Stimulated activated CD4-positive, alpha-beta T cell treated with anti-CD3 and anti-CD28 coated beads, Interleukin-1b, Interleukin-23, amount 100 ng/mL, for 24 hours (primary cell): ENCODE results near the gene DMRTA2.

Source experiments
- DNase-seq, 4 experiments: peaks; one replicate each; pipeline ENCODE4 v3.0.0-alpha.2; 2020; ENCODE audit warnings: low read depth in 4 of 4, low spot score in 1 of 4

The DMRTA2 gene

GRCh38 chr1:50424045-50424883 is 1.0 kb upstream of the DMRTA2 start:
- DNase-seq = no peak

DNA sequence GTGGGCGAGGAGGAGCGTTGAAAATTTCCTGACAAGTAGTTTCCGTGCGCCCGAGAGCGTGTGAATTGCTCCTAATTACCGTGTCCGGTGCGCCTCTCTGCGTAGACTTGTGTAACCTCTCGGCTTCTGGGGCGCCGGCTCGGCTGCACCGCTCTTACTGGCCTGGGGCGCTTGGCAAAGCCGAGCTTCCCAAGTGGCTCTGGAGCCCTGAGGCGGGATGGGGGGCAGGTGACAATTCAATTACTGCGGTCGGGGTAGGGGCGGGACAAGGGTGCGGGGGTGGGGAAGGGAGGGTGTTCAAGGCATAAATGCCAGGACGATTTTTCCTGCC is 392 bp upstream of the DMRTA2 start:
- no peak for DNase-seq

GRCh38 chr1:50422675-50422945 is 633 bp downstream of the DMRTA2 start:
- no peak for DNase-seq

DNA sequence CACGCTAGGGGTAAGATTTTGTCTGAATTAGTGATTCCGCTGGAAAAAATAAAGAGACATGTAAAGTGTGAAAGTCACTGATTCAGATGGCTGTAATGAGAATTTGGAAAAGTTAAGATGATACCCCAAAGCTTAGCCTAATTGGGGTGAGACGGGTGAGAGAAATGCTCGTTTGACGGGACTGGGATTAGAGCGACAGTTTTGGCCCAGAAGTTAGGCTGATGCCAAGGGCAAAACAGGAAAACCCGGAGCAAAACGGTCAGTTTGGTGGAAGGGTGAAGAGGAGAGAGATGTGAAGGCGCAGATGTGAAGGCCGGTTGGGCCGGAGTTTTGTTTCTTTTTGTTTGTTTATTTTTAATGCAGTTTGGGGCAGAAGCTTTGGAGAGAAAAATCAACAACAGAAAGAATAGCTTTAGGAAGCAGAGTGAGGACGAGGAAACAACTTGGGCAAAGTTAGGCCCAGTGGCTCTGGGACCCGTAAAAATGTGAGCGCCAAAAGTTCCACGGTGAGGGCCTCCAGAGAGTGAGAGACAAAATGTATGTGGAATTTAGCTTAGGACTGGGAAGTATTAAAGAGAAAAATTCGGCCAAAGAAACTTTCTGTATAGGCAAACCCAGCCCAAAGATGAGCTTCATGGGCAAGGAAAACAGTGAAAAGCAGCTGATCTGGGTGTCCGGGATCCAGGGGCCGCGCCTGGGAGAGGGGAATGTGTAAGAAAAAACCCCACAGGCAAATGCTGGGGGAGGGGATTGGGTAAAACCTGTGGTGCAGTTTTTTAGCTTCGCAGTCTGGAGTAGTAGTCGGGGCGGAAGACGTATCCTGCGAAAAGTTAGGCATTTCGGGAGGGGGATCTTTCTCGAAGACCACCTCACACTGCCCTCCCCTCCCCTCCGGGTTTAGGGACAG is 1.2 kb downstream of the DMRTA2 start:
- no peak for DNase-seq

DNA sequence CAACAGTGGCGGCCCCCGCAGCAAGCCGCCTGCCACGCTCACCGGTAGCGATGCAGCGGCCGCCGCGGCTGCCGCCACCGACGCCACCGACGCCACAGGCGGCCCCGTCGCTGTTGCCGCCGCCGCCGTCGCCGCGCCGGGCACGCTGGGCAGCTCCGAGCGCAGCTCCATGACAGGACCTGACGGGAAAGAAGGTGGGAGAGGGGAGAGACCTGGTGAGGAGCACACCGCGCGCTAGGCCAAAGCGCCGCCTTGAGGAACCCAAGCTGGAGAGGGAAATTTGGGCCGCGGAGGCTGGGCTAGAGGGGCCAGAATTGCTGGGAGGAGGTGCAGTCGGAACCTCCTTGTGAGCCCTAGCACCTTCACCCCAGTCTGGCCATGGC is 1.9 kb downstream of the DMRTA2 start:
- DNase-seq = no peak

DNA sequence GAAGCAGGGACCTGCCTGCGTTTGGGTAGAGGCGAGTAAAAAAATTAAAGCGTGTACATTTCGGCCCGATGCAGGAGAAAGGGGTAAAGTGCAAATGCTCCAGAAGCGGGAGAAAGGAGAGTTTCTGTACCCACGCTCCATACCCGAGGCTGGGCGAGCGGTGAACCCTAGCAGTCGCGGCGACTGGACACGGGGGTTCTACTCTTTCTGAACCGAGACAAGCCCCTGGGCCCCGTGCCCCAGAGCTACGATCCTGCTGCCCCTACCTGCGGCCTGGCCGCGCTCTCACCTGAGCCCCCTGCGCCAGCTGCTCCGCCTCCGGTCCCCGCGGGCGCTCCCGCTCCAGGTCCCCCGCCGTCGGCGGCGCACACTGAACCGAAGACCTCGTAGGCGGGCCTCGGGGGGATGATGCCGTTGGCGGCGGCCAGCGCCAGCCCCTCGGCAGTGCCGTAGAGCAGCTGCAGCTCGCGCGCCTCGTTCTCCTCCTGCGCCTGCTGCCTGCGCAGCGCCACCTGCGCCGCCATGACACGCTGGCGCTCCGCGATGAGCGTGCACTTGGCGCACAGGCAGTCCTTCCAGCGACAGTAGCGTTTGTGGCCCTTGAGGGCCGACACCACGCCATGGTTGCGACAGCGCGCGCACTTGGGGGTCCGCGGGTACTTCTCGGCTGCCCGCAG is 2.4 kb downstream of the DMRTA2 start:
- DNase-seq = no peak

- no peak for DNase-seq
Measured at GRCh38 chr1:50419907-50420677, 3.2 kb downstream of the DMRTA2 start.

GRCh38 chr1:50419192-50419906 is 3.9 kb downstream of the DMRTA2 start:
- DNase-seq = no peak

DNA sequence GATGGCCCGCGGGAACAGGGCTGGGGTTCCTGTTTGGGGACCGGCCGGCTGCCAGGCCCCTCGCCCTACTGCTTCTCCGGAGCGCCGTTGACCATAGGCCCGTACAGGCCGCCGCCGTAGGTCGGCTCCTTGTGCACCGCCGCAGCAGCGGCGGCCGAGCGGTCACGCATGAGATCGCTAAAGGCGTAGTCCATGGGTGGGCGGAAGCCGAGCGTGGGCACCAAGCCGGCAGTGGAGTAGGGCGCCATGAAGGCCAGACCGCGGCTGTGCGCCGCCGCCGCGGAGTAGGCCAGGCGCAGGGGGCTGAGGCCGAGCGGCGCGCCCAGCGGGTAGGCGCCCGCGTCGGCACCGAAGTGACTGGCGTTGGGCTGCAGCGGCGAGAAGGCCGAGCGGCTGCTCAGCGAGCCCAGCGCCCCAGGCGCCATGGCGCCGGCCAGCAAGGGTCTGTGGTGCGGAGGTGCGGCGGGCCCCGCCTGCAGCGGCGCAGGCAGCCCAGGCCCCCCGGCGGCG is 4.6 kb downstream of the DMRTA2 start:
- no peak for DNase-seq

GRCh38 chr1:50417946-50418599 is 5.2 kb downstream of the DMRTA2 start:
- no peak for DNase-seq

DNA sequence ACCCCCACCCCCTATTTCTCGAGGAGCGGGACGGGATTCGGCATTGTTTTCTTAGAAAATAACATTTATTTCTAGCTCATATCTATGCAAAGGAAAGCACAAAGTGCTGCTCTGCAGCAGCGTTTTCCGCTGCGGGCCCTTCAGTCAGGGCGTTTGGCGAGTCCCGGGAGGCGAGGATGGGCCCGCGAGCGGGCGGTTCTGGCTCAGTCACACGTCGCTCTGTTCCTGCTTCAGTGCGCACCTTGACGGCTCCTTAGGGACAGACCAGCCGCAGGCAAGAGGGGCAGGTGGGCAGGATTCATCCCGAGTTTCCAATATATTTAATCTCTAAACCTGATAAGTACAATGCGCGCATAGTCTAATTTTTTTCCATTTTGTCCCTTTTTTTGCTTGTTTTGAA is 5.7 kb downstream of the DMRTA2 start:
- no peak for DNase-seq

DNA sequence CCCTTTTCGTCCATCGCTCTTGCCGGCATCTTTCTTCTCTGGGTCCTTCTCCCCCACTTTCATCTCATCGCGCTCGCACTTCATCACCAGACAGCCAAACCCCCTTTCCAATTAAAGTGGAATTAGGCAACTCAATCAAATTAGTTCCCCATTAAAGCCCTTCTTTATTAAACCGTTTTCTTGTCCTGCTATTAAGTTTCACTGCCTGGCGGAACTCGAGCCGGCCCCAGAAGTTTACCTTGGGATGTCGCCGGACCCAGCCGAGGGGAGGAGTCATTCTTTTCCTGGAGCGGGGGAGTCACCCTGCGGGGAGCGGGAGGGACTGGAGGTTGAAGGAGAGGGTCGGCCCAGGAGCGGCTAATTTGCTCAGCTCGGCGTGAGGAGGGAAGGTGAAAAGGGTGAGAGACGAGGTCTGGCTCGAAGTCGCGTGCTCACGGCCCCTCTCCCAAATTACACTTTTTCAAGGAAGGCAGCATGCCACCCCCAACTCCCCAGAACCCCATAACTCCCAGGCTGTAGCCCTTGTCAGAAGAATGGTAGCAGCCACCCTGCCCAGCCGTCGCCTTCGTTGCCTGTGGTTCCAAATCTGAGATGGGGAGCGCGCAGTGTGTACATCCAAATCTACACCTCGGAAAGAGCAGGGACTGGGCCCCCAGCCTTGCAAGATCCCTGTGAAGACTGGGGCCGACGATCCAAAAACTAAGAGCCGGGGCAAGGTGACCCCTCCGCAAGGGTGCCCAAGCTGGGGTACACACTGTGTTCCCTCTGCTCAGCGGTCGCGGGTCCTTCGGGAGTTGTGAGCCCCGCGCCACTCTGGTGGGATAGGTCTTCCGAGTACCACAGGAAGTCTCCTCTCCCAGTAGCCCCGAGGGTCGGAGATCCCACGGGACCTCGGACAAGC is 6.4 kb downstream of the DMRTA2 start:
- no peak for DNase-seq

DNA sequence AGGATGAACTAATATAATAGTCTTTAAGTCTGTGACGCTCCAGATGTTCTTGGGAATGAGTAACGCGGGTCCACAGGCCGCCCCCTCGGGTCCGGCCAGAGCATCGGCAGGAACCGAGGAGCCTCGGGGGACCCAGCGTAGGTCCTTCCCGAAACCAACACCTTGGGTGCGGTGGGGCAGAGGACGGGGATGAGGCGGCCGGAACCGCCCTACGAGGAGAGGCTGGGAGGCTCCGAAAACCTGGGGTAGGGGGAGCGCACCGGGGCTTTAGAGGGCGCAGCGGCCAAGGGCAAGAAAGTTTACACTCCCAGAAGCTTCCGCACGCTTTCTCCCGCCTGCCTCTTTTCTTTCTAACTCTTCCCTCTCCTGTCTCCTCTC is 7.1 kb downstream of the DMRTA2 start:
- DNase-seq = no peak

DNA sequence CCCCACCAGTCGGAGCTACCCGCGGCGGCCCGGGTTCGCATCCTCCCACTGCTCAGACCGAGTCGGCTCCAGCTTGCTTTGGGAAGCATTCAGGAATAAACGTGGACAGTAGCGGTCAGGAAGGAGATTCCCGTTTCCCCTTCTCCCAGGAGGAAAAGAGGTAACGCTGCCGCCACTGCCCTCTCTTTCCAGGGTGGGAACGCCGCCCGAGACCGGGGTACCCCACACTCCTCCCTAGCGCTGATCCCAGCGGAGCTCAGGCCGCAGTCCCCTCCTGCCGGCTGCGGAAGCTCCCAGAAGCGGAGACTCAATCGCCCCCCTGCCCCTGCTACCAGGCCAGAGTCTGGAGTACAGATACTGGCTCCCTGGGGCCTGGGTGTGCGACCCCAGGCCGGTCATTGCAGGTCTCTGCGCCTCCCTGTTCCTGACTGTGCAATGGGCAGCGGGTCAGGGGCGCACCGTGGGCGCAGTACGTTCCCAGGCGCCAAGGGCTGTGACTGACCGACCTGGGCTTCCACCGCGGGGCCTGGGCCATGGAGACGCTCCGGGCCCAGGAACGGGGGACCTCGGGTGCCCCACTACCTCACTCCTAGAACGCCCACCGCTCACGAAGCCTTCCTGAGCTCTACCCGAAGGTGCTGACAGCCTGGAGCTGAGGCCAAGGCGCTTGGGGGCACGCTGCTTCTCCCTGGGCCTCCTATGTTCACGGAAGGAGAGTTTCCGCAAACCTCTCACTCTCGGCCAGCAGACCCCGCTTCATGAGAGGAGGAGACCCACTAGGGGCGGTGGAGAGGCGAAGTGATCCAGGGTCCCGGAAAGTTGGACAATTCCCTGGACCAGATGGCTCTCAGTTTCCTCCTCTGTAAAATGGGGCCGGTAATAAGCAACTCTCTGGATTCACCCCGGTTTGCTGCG is 7.8 kb downstream of the DMRTA2 start:
- no peak for DNase-seq

DNA sequence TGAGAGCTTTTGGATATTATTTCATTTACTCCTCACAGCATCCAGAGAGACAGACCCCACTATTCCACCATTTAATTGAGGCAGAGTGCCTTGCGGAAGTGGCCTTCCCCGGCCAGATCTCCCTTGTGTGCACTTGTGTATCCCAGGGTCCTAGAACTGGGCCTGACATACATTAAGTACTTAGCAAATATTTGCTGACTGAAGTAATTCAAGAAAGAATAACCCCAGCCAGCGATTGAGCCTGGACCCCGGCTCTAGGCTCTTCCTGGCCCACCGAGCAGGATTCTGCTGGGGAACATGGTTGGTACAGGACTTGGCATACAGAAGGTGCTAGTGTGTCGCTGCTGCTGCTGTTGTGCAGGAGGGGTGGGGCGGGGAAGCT is 8.4 kb downstream of the DMRTA2 start:
- no peak for DNase-seq

- no peak for DNase-seq
Measured at GRCh38 chr1:50412813-50413476, 10.3 kb downstream of the DMRTA2 start.

- DNase-seq = no peak
Measured at GRCh38 chr1:50405814-50406213, 17.4 kb downstream of the DMRTA2 start.
